HepG2 (cell line): ENCODE results near the gene ZNF581.

Experiments
- CC2D1A ChIP-seq: sonication (generic); formaldehyde crosslinking; IDR thresholded peaks from 2 replicates; pipeline ENCODE4 v1.8.1; 2023; ENCODE audit warnings: mild to moderate bottlenecking, missing genetic modification reagents
- CEBPB ChIP-seq: IDR thresholded peaks from 2 replicates; pipeline ENCODE4 v1.6.1; 2011; ENCODE audit warnings: low read depth, low read length, improper control_type of control experiment, borderline replicate concordance
- ESRRA ChIP-seq: sonication (generic); formaldehyde crosslinking; IDR thresholded peaks from 2 replicates; pipeline ENCODE4 v1.5.1; 2020; ENCODE audit warnings: mild to moderate bottlenecking, low read depth, missing genetic modification reagents
- EZH2 ChIP-seq: conservative IDR thresholded peaks from 2 replicates; pipeline ENCODE4 v1.6.1; 2012; ENCODE audit warnings: mild to moderate bottlenecking, low read depth, low read length, moderate library complexity
- ISL2 ChIP-seq: sonication (generic); formaldehyde crosslinking; IDR thresholded peaks from 2 replicates; pipeline ENCODE4 v1.5.0; 2020; ENCODE audit warnings: missing genetic modification reagents
- KDM1A ChIP-seq: IDR thresholded peaks from 2 replicates; pipeline ENCODE4 v1.6.1; 2016; ENCODE audit warnings: missing compliant biosample characterization
- RFX5 ChIP-seq: IDR thresholded peaks from 2 replicates; pipeline ENCODE4 v1.6.1; 2011; ENCODE audit warnings: low read depth, low read length, improper control_type of control experiment
- TAF1 ChIP-seq: sonication (generic); formaldehyde crosslinking; IDR thresholded peaks from 2 replicates; pipeline ENCODE4 v1.4.0; 2020; ENCODE audit warnings: missing genetic modification reagents
- TARDBP ChIP-seq: sonication (generic); formaldehyde crosslinking; IDR thresholded peaks from 2 replicates; pipeline ENCODE4 v1.8.0; 2022; ENCODE audit warnings: mild to moderate bottlenecking, missing genetic modification reagents
- ZBTB1 ChIP-seq: sonication (generic); formaldehyde crosslinking; IDR thresholded peaks from 2 replicates; pipeline ENCODE4 v1.4.0; 2020; ENCODE audit warnings: missing genetic modification reagents, borderline replicate concordance
- ZNF724P ChIP-seq: sonication (generic); formaldehyde crosslinking; IDR thresholded peaks from 2 replicates; pipeline ENCODE4 v1.8.0; 2022; ENCODE audit warnings: missing genetic modification reagents, borderline replicate concordance
- TF ChIP-seq, protein P1 (sequence below): sonication (generic); formaldehyde crosslinking; IDR thresholded peaks from 2 replicates; pipeline ENCODE4 v1.5.0; 2020; ENCODE audit warnings: mild to moderate bottlenecking, missing genetic modification reagents, moderate library complexity
- TF ChIP-seq, protein P2 (sequence below): sonication (generic); formaldehyde crosslinking; IDR thresholded peaks from 2 replicates; pipeline ENCODE4 v1.4.0; 2020; ENCODE audit warnings: mild to moderate bottlenecking, missing genetic modification reagents

DNA sequence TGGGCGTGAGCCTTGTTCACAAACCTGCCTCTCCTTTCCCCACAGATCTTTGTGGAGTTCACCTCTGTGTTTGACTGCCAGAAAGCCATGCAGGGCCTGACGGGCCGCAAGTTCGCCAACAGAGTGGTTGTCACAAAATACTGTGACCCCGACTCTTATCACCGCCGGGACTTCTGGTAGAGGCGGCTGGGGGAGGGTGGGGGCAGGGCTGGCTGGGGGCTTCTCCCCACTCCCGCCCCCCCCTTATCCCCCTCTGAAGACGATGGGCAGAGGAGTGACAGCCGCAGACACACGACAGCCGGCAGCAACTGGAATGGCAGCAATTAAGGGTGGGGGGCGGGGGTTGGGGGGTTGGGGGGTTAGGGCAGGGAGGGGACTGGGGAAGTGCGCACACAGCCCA lies 30.4 kb downstream of the ZNF581 start:
- TF ChIP-seq, protein P1, sequence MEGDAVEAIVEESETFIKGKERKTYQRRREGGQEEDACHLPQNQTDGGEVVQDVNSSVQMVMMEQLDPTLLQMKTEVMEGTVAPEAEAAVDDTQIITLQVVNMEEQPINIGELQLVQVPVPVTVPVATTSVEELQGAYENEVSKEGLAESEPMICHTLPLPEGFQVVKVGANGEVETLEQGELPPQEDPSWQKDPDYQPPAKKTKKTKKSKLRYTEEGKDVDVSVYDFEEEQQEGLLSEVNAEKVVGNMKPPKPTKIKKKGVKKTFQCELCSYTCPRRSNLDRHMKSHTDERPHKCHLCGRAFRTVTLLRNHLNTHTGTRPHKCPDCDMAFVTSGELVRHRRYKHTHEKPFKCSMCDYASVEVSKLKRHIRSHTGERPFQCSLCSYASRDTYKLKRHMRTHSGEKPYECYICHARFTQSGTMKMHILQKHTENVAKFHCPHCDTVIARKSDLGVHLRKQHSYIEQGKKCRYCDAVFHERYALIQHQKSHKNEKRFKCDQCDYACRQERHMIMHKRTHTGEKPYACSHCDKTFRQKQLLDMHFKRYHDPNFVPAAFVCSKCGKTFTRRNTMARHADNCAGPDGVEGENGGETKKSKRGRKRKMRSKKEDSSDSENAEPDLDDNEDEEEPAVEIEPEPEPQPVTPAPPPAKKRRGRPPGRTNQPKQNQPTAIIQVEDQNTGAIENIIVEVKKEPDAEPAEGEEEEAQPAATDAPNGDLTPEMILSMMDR = no peak
- TF ChIP-seq ZNF724P (CRISPR knock-in tag) = no peak
- TF ChIP-seq RFX5 = no peak
- no peak for TF ChIP-seq ISL2
- no peak for TF ChIP-seq TAF1 (CRISPR knock-in tag)
- TF ChIP-seq CEBPB = no peak
- TF ChIP-seq ESRRA = no peak
- no peak for TF ChIP-seq EZH2
- TF ChIP-seq TARDBP (CRISPR knock-in tag) = no peak
- TF ChIP-seq CC2D1A (CRISPR knock-in tag) = no peak
- TF ChIP-seq KDM1A (CRISPR knock-in tag) = no peak
- TF ChIP-seq ZBTB1 = no peak
- TF ChIP-seq, protein P2, sequence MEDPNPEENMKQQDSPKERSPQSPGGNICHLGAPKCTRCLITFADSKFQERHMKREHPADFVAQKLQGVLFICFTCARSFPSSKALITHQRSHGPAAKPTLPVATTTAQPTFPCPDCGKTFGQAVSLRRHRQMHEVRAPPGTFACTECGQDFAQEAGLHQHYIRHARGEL (CRISPR knock-in tag) = no peak
